SJCRH30 (cell line): ENCODE measurements around the gene WWOX. TPM values are rescaled to one million over a fixed set of nuclear protein-coding genes. Genes with fewer than 3 reads are reported as not detected.

Experiments used
- DNase-seq, 2 experiments: peaks; one replicate each; pipeline ENCODE4 v3.0.0-alpha.2; 2015 to 2020
- H3K27ac ChIP-seq: fragments of 250-450 bp; sonication (Bioruptor Pico); 2 replicates; pipeline ENCODE4 v1.5.1; 2020; ENCODE audit warnings: mild to moderate bottlenecking, moderate library complexity
- H3K27me3 ChIP-seq: fragments of 250-450 bp; sonication (Bioruptor Pico); 2 replicates; pipeline ENCODE4 v1.5.1; 2020; ENCODE audit warnings: mild to moderate bottlenecking, moderate library complexity
- H3K36me3 ChIP-seq: fragments of 250-450 bp; sonication (Bioruptor Pico); 2 replicates; pipeline ENCODE4 v1.5.1; 2020; ENCODE audit warnings: mild to moderate bottlenecking, moderate library complexity
- H3K4me1 ChIP-seq: fragments of 250-450 bp; sonication (Bioruptor Pico); 2 replicates; pipeline ENCODE4 v1.5.1; 2020; ENCODE audit warnings: mild to moderate bottlenecking, moderate library complexity
- H3K4me3 ChIP-seq: fragments of 250-450 bp; sonication (Bioruptor Pico); 2 replicates; pipeline ENCODE4 v1.5.1; 2020; ENCODE audit warnings: mild to moderate bottlenecking, moderate library complexity
- H3K9me3 ChIP-seq: fragments of 250-450 bp; sonication (Bioruptor Pico); replicated peaks from 2 replicates; pipeline ENCODE4 v1.5.1; 2020; ENCODE audit warnings: mild to moderate bottlenecking, moderate library complexity
- total RNA-seq: library from RNA; depleted of rRNA; stranded (reverse); fragments of >200 nt; shearing (Covaris generic); gene quantifications from 2 replicates; pipeline ENCODE4 v1.2.3, GENCODE V29; 2014

The WWOX gene
- total RNA-seq, 1 experiment from 2014 or later, result 16.4 TPM

DNA sequence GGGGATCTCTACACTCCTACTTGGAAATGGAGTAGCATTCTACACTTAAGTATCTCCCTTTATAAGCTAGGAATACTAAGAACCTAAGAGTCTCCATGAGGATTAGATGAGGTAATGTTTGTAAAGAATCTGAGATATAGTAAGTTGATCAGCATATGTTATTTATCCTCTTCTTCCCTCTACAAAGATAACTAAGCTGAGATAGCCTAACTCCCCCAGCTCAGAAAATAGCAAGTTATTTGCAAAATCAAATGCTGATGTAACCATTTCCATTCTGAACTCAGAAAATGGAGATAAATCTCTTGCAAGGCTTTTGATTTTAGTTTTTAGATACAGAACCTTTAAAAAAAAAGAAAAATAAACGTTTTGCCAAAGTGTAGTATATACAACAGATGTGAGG, 975.1 kb downstream of the WWOX start:
- DNase-seq, result no peak
- Histone ChIP-seq H3K4me3 (no peak overlapping the region), H3K27me3 (no peaks in the 10 kb centered on the region), H3K4me1 (no peaks in the 10 kb centered on the region), H3K9me3 (no peaks in the 10 kb centered on the region), H3K27ac (no peak overlapping the region), H3K36me3 (no peaks in the 10 kb centered on the region)

- DNase-seq, result no peak
- Histone ChIP-seq H3K4me1 (no peaks in the 10 kb centered on the region), H3K27ac (no peak overlapping the region), H3K36me3 (no peaks in the 10 kb centered on the region), H3K27me3 (no peaks in the 10 kb centered on the region), H3K4me3 (no peak overlapping the region), H3K9me3 (no peaks in the 10 kb centered on the region)
Observed at GRCh38 chr16:79074951-79075350, 975.5 kb downstream of the WWOX start.

DNA sequence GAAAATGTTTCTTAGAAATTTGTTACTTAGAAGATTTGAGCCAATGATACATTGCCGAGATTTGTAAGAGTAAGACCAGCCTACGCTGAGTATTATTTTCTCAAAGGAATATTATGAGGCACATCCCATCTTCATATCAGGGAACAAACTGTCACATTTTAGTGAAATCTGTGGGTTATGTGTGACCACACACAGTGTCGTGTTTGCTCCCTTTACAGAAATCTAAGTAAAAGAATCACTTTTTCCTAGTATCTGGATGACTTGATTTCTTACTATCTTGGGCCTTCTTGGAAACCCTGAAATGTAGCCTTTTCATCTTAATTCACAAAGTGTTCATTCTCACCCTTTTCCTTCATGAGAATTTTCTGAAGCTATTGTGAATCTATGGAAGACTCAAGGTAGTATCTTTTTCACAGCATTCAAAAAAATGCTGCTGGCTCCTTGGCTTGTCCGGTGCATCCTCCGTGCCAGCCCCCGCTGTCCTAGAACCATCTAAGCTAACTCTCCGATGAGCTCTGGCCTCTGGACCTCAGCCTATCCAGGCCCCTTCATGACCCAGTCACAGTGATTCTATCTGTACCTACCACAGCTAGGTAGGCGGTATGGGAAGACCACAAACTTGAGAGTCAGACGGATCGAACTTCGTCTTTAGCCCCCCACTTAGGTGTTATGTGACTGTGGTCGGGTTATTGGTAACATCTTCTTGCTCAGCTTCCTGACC, 976.8 kb downstream of the WWOX start:
- H3K4me1 ChIP-seq, result no peaks in the 10 kb centered on the region
- no peak for DNase-seq
- H3K4me3 ChIP-seq, result no peak overlapping the region
- no peaks in the 10 kb centered on the region for H3K27me3 ChIP-seq
- no peaks in the 10 kb centered on the region for H3K36me3 ChIP-seq
- H3K27ac ChIP-seq, result no peak overlapping the region
- H3K9me3 ChIP-seq, result no peaks in the 10 kb centered on the region

GRCh38 chr16:79077346-79077745, 977.9 kb downstream of the WWOX start:
- Histone ChIP-seq H3K4me3 (no peak overlapping the region), H3K9me3 (no peaks in the 10 kb centered on the region), H3K4me1 (no peaks in the 10 kb centered on the region), H3K27me3 (no peaks in the 10 kb centered on the region), H3K36me3 (no peaks in the 10 kb centered on the region), H3K27ac (no peak overlapping the region)
- no peak for DNase-seq

GRCh38 chr16:79079656-79080420, 980.4 kb downstream of the WWOX start:
- no peaks in the 10 kb centered on the region for H3K9me3 ChIP-seq
- no peak for DNase-seq
- no peaks in the 10 kb centered on the region for H3K4me1 ChIP-seq
- H3K36me3 ChIP-seq, result no peaks in the 10 kb centered on the region
- H3K4me3 ChIP-seq, result no peak overlapping the region
- no peak overlapping the region for H3K27ac ChIP-seq
- no peaks in the 10 kb centered on the region for H3K27me3 ChIP-seq

GRCh38 chr16:79081297-79082066, 982.0 kb downstream of the WWOX start:
- H3K9me3 ChIP-seq, result no peaks in the 10 kb centered on the region
- no peaks in the 10 kb centered on the region for H3K27me3 ChIP-seq
- H3K36me3 ChIP-seq, result no peaks in the 10 kb centered on the region
- no peaks in the 10 kb centered on the region for H3K4me1 ChIP-seq
- H3K27ac ChIP-seq, result no peak overlapping the region
- no peak for DNase-seq
- no peak overlapping the region for H3K4me3 ChIP-seq

GRCh38 chr16:79082970-79083369, 983.5 kb downstream of the WWOX start:
- no peaks in the 10 kb centered on the region for H3K9me3 ChIP-seq
- no peak for DNase-seq
- no peak overlapping the region for H3K27ac ChIP-seq
- no peaks in the 10 kb centered on the region for H3K36me3 ChIP-seq
- H3K4me3 ChIP-seq, result no peak overlapping the region
- H3K4me1 ChIP-seq, result no peaks in the 10 kb centered on the region
- no peaks in the 10 kb centered on the region for H3K27me3 ChIP-seq

DNA sequence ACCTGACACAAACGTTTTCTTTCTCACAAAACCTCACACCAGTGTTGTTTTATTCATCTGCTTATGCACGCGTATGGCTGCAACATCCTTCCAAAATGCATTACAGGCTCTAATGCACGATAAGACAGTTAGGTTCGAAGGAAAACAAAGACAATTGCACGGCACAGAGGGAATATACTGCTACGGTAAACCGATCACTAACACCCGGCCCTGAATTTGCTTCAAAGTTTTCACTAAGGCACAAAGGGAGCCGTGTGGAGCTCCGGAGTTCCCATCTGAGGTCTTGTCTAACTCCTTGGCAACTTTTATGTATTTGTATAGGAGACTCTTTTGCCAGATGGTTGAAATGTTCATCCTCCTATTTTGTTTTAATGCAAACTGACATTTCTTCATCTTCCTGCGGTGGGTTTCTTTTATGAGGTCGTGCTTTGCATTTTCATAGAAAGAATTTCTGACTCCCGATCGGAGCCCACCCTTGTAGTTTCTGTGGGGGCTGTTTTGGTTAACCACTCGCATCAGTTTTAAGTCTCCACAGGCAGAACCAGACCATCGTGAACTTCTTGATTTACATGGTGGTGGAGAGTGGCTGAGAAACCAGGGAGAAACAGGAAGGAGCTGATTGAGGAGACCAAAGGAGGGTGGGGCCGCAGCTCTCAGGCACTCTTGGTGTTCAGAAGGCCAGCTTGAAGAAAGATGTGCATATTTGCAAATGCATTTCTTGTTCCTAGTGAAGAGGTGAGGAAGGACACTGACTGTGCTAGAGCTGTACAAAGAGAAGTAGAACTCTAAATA, 984.2 kb downstream of the WWOX start:
- Histone ChIP-seq H3K9me3 (no peaks in the 10 kb centered on the region), H3K4me1 (no peaks in the 10 kb centered on the region)

GRCh38 chr16:79088971-79089370, 989.5 kb downstream of the WWOX start:
- H3K4me3 ChIP-seq, result no peak overlapping the region
- H3K9me3 ChIP-seq, result no peaks in the 10 kb centered on the region
- DNase-seq, result no peak
- no peaks in the 10 kb centered on the region for H3K36me3 ChIP-seq
- H3K27ac ChIP-seq, result no peak overlapping the region
- H3K4me1 ChIP-seq, result no peaks in the 10 kb centered on the region
- no peaks in the 10 kb centered on the region for H3K27me3 ChIP-seq

More for the DNA sequence above, 984.2 kb downstream of the WWOX start:
- Histone ChIP-seq H3K4me3 (no peak overlapping the region), H3K27ac (no peak overlapping the region), H3K27me3 (no peaks in the 10 kb centered on the region), H3K36me3 (no peaks in the 10 kb centered on the region)
- no peak for DNase-seq

GRCh38 chr16:79089735-79090284, 990.4 kb downstream of the WWOX start:
- Histone ChIP-seq H3K27me3 (no peaks in the 10 kb centered on the region), H3K9me3 (no peaks in the 10 kb centered on the region), H3K4me3 (no peak overlapping the region), H3K36me3 (no peaks in the 10 kb centered on the region), H3K27ac (no peak overlapping the region), H3K4me1 (no peaks in the 10 kb centered on the region)
- no peak for DNase-seq

DNA sequence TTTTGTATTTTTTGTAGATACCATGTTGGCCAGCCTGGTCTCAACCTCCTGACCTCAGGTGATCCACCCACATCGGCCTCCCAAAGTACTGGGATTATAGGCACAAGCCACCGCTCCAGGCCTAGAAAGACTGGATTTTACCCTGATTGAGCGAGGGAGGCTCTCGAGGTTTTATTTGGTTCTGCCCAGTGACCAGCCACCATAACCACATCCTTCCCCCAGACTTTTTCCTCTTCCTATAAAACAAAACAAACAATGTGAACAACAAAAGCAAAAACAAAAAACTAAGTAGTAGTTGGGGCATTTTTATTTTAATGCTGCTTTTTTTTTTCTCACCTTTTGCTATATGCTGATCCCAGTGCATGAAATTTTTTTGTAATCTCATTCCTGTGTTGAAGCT, 991.5 kb downstream of the WWOX start:
- Histone ChIP-seq H3K4me1 (no peaks in the 10 kb centered on the region), H3K36me3 (no peaks in the 10 kb centered on the region), H3K9me3 (no peaks in the 10 kb centered on the region), H3K27ac (no peak overlapping the region), H3K27me3 (no peaks in the 10 kb centered on the region), H3K4me3 (no peak overlapping the region)
- no peak for DNase-seq

DNA sequence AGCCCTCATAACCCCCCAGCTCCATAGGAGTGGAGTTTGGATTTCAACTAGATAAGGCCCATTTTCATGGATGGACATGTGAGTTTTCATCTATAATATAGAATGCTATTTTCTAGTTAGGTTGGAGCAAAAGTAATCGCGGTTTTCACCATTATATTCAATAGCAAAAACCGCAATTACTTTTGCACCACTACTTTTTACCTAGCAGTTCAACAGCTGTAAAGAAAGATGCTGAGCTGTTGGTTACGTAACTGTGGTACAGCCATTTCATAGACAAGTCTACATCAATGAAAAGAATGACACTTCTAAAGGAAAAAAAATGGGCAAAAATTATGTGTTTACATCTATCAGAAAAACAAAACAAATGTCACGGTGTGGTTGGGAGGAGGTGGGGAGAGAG, 993.4 kb downstream of the WWOX start:
- DNase-seq, result no peak
- no peak overlapping the region for H3K4me3 ChIP-seq
- H3K36me3 ChIP-seq, result no peaks in the 10 kb centered on the region
- H3K4me1 ChIP-seq, result no peaks in the 10 kb centered on the region
- H3K9me3 ChIP-seq, result no peaks in the 10 kb centered on the region
- no peaks in the 10 kb centered on the region for H3K27me3 ChIP-seq
- H3K27ac ChIP-seq, result no peak overlapping the region

GRCh38 chr16:79093554-79093967, 994.1 kb downstream of the WWOX start:
- no peak for DNase-seq
- no peaks in the 10 kb centered on the region for H3K4me1 ChIP-seq
- no peaks in the 10 kb centered on the region for H3K36me3 ChIP-seq
- no peak overlapping the region for H3K4me3 ChIP-seq
- no peak overlapping the region for H3K27ac ChIP-seq
- no peaks in the 10 kb centered on the region for H3K9me3 ChIP-seq
- no peaks in the 10 kb centered on the region for H3K27me3 ChIP-seq

- Histone ChIP-seq H3K27me3 (no peaks in the 10 kb centered on the region), H3K27ac (no peak overlapping the region), H3K9me3 (no peaks in the 10 kb centered on the region), H3K4me3 (no peak overlapping the region), H3K4me1 (no peaks in the 10 kb centered on the region), H3K36me3 (no peaks in the 10 kb centered on the region)
- DNase-seq, result no peak
Observed at GRCh38 chr16:79096246-79096645, 996.8 kb downstream of the WWOX start.
